H1 (cell line): ENCODE results near the gene STAU1. TPM values are rescaled to one million over a fixed set of nuclear protein-coding genes. Genes with fewer than 3 reads are reported as not detected.

ENCODE experiments used
- CTCF ChIA-PET: fragments of 300-600 bp; sonication (Branson Sonifier 250); formaldehyde crosslinking; loops from one replicate; lab custom pipeline; 2021; ENCODE audit not compliant: partially characterized antibody; lab: Charles Lee
- POLR2A ChIA-PET: fragments of 300-600 bp; sonication (Branson Sonifier 250); formaldehyde crosslinking; loops from one replicate; lab custom pipeline; 2021; ENCODE audit warnings: inconsistent platforms; ENCODE audit not compliant: partially characterized antibody; lab: Charles Lee
- DNase-seq, 2 experiments: peaks; one replicate each; pipeline versions ENCODE4 v3.0.0 to v3.0.0-alpha.2; 2010 to 2022; ENCODE audit warnings: low spot score in 2 of 2, low read depth in 1 of 2, mixed read lengths in 1 of 2
- FAIRE-seq: peaks from 2 replicates; lab custom pipeline; 2011; peaks lifted over from hg19 to GRCh38; lab: Jason Lieb, UNC
- H2AFZ ChIP-seq: 2 replicates; pipeline ENCODE4 v1.8.1; 2012; ENCODE audit warnings: low read length, inconsistent platforms
- H2AK5ac ChIP-seq: 2 replicates; pipeline ENCODE4 v1.6.1; 2013; ENCODE audit warnings: low read depth, low read length
- H2BK120ac ChIP-seq: replicated peaks from 2 replicates; pipeline ENCODE3; 2013; ENCODE audit warnings: low read depth, low read length, inconsistent platforms
- H2BK12ac ChIP-seq: 2 replicates; pipeline ENCODE4 v1.6.1; 2013; ENCODE audit warnings: low read depth, low read length
- H2BK15ac ChIP-seq: 2 replicates; pipeline ENCODE4 v1.6.1; 2013; ENCODE audit warnings: low read length
- H2BK20ac ChIP-seq: 2 replicates; pipeline ENCODE4 v1.6.1; 2013; ENCODE audit warnings: low read length
- H2BK5ac ChIP-seq: 2 replicates; pipeline ENCODE4 v1.6.1; 2013; ENCODE audit warnings: low read depth, low read length
- H3K14ac ChIP-seq: 2 replicates; pipeline ENCODE4 v1.6.1; 2013; ENCODE audit warnings: inconsistent platforms; ENCODE audit not compliant: insufficient read length
- H3K18ac ChIP-seq: 2 replicates; pipeline ENCODE4 v1.6.1; 2013; ENCODE audit warnings: low read length; ENCODE audit errors: extremely low read depth
- H3K23ac ChIP-seq: 2 replicates; pipeline ENCODE4 v1.6.1; 2013; ENCODE audit warnings: inconsistent platforms; ENCODE audit not compliant: insufficient read length
- H3K23me2 ChIP-seq: 2 replicates; pipeline ENCODE4 v1.6.1; 2013; ENCODE audit warnings: low read depth, low read length
- H3K27ac ChIP-seq: 2 replicates; pipeline ENCODE4 v1.6.1; 2011; ENCODE audit warnings: low read depth, low read length, inconsistent platforms
- H3K27me3 ChIP-seq, 4 experiments: replicated peaks in 1 of 4; 1 replicate in 1 of 4; 2 replicates in 3 of 4; pipeline versions ENCODE4 v1.6.1 to v1.8.1; 2011 to 2013; ENCODE audit warnings: low read length in 3 of 4, mild to moderate bottlenecking in 3 of 4, inconsistent platforms in 2 of 4, mixed read lengths in 2 of 4, moderate library complexity in 1 of 4; ENCODE audit not compliant: control insufficient read depth in 3 of 4, insufficient read depth in 3 of 4; ENCODE audit errors: extremely low read depth in 1 of 4
- H3K36me3 ChIP-seq, 4 experiments: 2 replicates each; pipeline versions ENCODE4 v1.6.1 to v1.8.1; 2011 to 2013; ENCODE audit warnings: mild to moderate bottlenecking in 4 of 4, low read length in 3 of 4, moderate library complexity in 2 of 4, control low read depth in 1 of 4, inconsistent platforms in 1 of 4; ENCODE audit not compliant: insufficient read depth in 4 of 4, control insufficient read depth in 2 of 4
- H3K4ac ChIP-seq: replicated peaks from 2 replicates; pipeline ENCODE3; 2013; ENCODE audit warnings: low read length, low read depth, mixed read lengths, inconsistent platforms; ENCODE audit not compliant: insufficient read length
- H3K4me1 ChIP-seq, 4 experiments: replicated peaks in 1 of 4; 1 replicate in 1 of 4; 2 replicates in 3 of 4; pipeline versions ENCODE4 v1.6.1 to v1.8.1; 2011 to 2013; ENCODE audit warnings: low read length in 3 of 4, inconsistent platforms in 2 of 4, mixed read lengths in 1 of 4; ENCODE audit not compliant: insufficient read depth in 4 of 4, control insufficient read depth in 3 of 4
- H3K4me2 ChIP-seq, 2 experiments: 2 replicates each; pipeline versions ENCODE4 v1.6.1 to v1.8.1; 2011 to 2013; ENCODE audit warnings: low read depth in 2 of 2, low read length in 2 of 2, control low read depth in 1 of 2, inconsistent platforms in 1 of 2, mild to moderate bottlenecking in 1 of 2; ENCODE audit not compliant: insufficient read depth in 1 of 2
- H3K4me3 ChIP-seq, 4 experiments: fragments of 200-600, 300-600 bp in 1 of 4; sonication (generic), shearing (Covaris generic), sonication (Bioruptor Twin) in 1 of 4; 2 replicates each; pipeline versions ENCODE4 v1.5.1 to v1.8.1; 2011 to 2016; ENCODE audit warnings: low read length in 4 of 4, low read depth in 3 of 4, control low read depth in 2 of 4, inconsistent platforms in 2 of 4, mild to moderate bottlenecking in 2 of 4, mixed read lengths in 1 of 4, moderate library complexity in 1 of 4; ENCODE audit not compliant: insufficient read depth in 2 of 4; ENCODE audit errors: extremely low read depth in 1 of 4
- H3K56ac ChIP-seq: replicated peaks from 2 replicates; pipeline ENCODE3; 2013; ENCODE audit warnings: low read depth, mild to moderate bottlenecking, mixed read lengths, low read length, inconsistent platforms; ENCODE audit not compliant: insufficient read length
- H3K79me1 ChIP-seq: 2 replicates; pipeline ENCODE4 v1.6.1; 2013; ENCODE audit warnings: low read depth, low read length, control low read depth
- H3K79me2 ChIP-seq, 2 experiments: 2 replicates each; pipeline versions ENCODE4 v1.6.1 to v1.8.1; 2012 to 2013; ENCODE audit warnings: low read length in 2 of 2, mild to moderate bottlenecking in 2 of 2, inconsistent platforms in 1 of 2; ENCODE audit not compliant: insufficient read depth in 2 of 2, control insufficient read depth in 1 of 2
- H3K9ac ChIP-seq, 4 experiments: replicated peaks in 1 of 4; 1 replicate in 1 of 4; 2 replicates in 3 of 4; pipeline versions ENCODE4 v1.6.1 to v1.8.1; 2011 to 2013; ENCODE audit warnings: low read depth in 3 of 4, low read length in 3 of 4, control low read depth in 2 of 4, mild to moderate bottlenecking in 2 of 4, moderate library complexity in 2 of 4, inconsistent platforms in 1 of 4; ENCODE audit errors: extremely low read depth in 1 of 4
- H3K9me3 ChIP-seq, 2 experiments: 2 replicates each; pipeline versions ENCODE4 v1.6.1 to v1.8.1; 2012 to 2013; ENCODE audit warnings: mild to moderate bottlenecking in 2 of 2, moderate library complexity in 2 of 2, control low read depth in 1 of 2, inconsistent platforms in 1 of 2, low read depth in 1 of 2, low read length in 1 of 2, mixed read lengths in 1 of 2; ENCODE audit not compliant: insufficient read depth in 2 of 2
- H4K20me1 ChIP-seq, 2 experiments: replicated peaks in 1 of 2; 2 replicates each; pipeline versions ENCODE3 to v1.8.1; 2011 to 2013; ENCODE audit warnings: inconsistent platforms in 2 of 2, low read length in 2 of 2, mild to moderate bottlenecking in 1 of 2; ENCODE audit not compliant: insufficient read depth in 2 of 2, control insufficient read depth in 1 of 2
- H4K5ac ChIP-seq: 2 replicates; pipeline ENCODE4 v1.6.1; 2013; ENCODE audit warnings: low read length, low read depth, mixed read lengths, inconsistent platforms; ENCODE audit not compliant: insufficient read length
- H4K8ac ChIP-seq: 2 replicates; pipeline ENCODE4 v1.8.0; 2013; ENCODE audit warnings: mild to moderate bottlenecking, moderate library complexity, low read length, inconsistent platforms; ENCODE audit not compliant: insufficient read depth; ENCODE audit errors: extremely low read depth
- H4K91ac ChIP-seq: replicated peaks from 2 replicates; pipeline ENCODE3; 2013; ENCODE audit warnings: low read length, mixed read lengths, inconsistent platforms; ENCODE audit not compliant: insufficient read length
- E2F6 ChIP-seq: IDR thresholded peaks from 2 replicates; pipeline ENCODE4 v1.6.1; 2012; ENCODE audit warnings: inconsistent platforms
- EZH2 ChIP-seq: fragments of 200-600 bp; sonication (generic); IDR thresholded peaks from 2 replicates; pipeline ENCODE4 v1.7.1; 2012; ENCODE audit warnings: low read depth, mild to moderate bottlenecking, moderate library complexity, low read length, inconsistent platforms; ENCODE audit not compliant: severe bottlenecking
- GTF2F1 ChIP-seq: IDR thresholded peaks from 2 replicates; pipeline ENCODE4 v1.6.1; 2012; ENCODE audit warnings: low read depth, low read length, improper control_type of control experiment, borderline replicate concordance
- HDAC6 ChIP-seq: IDR thresholded peaks from one replicate; pipeline ENCODE4 v1.7.1; 2012; ENCODE audit warnings: low read depth, mild to moderate bottlenecking, inconsistent platforms, low read length, moderate library complexity
- NANOG ChIP-seq: IDR thresholded peaks from 2 replicates; pipeline ENCODE4 v1.6.1; 2011; ENCODE audit warnings: low read length, low read depth, mild to moderate bottlenecking, inconsistent platforms; ENCODE audit not compliant: insufficient read depth, poor library complexity, severe bottlenecking
- POLR2AphosphoS5 ChIP-seq: IDR thresholded peaks from 2 replicates; pipeline ENCODE4 v1.6.1; 2011; ENCODE audit warnings: low read depth, low read length
- TEAD4 ChIP-seq: IDR thresholded peaks from 2 replicates; pipeline ENCODE4 v1.6.1; 2012; ENCODE audit warnings: low read depth, low read length, inconsistent platforms, mixed read lengths
- WGBS, 2 experiments: shearing (Covaris generic) in 1 of 2; methylation state at CpG; one replicate each; pipeline versions ENCODE4 v1.1.6 to v1.1.7; 2013 to 2015; ENCODE audit warnings: low lambda C conversion rate in 2 of 2, mixed read lengths in 2 of 2, inconsistent platforms in 1 of 2, low coverage in 1 of 2, missing lambda C conversion rate in 1 of 2; ENCODE audit not compliant: insufficient replicate concordance in 2 of 2, insufficient coverage in 1 of 2, insufficient read length in 1 of 2; ENCODE audit errors: extremely low coverage in 1 of 2, missing lambda C conversion rate in 1 of 2; 5-methylcytosine and 5-hydroxymethylcytosine counted together
- polyA plus RNA-seq, 7 experiments: library from polyadenylated mRNA; depleted of rRNA in 3 of 7; stranded (reverse) in 5 of 7; unstranded in 2 of 7; fragments of >200 nt in 5 of 7; fragments of 200-250 nt in 2 of 7; gene quantifications; 1 replicate in 5 of 7; 2 replicates in 1 of 7; 4 replicates in 1 of 7; pipeline versions ENCODE4 v1.2.1 to v1.2.3, GENCODE V29; 2011 to 2013; ENCODE audit warnings: missing spikeins in 2 of 7, mixed read lengths in 2 of 7
- total RNA-seq: library from RNA; stranded (reverse); fragmentation: NEBNext Ultra II Directional; extraction: Animal tissue kit (Norgen Biotek cat#: 25700); gene quantifications from 2 replicates; pipeline ENCODE4 v1.2.1, GENCODE V29; 2021
- TF ChIP-seq, protein P1 (sequence below): IDR thresholded peaks from 2 replicates; pipeline ENCODE4 v1.6.1; 2011; ENCODE audit warnings: low read length, improper control_type of control experiment

The STAU1 gene
- total and polyA plus RNA-seq, 2 of the 8 experiments (the other 6 are each of a cell fraction or from before 2014, with no cell fraction given), result 41.4 to 107 TPM

- Histone ChIP-seq H2AFZ (no peak overlapping the region), H2BK5ac (no peak overlapping the region), H3K56ac (no peak overlapping the region), H3K79me1 (no peaks in the 10 kb centered on the region; the same call in 1 of the 2 replicates), H4K91ac (no peak overlapping the region), H2BK120ac (no peak overlapping the region), H2BK20ac (no peak overlapping the region), H3K27ac (no peak overlapping the region), H3K79me2 (no peaks in the 10 kb centered on the region), H2BK12ac (no peak overlapping the region), H3K27me3 (no peaks in the 10 kb centered on the region), H3K18ac (no peak overlapping the region), H3K23ac (no peak overlapping the region), H3K4me1 (no peaks in the 10 kb centered on the region), H3K9me3 (no peaks in the 10 kb centered on the region), H3K9ac (no peak overlapping the region), H2BK15ac (no peak overlapping the region), H3K23me2 (no peaks in the 10 kb centered on the region), H3K36me3 (peaks cover 48 to 82% (median 65%) of the 10 kb centered on the region in 4 experiments), H3K4me2 (no peak overlapping the region), H4K20me1 (peaks cover 0 to 4% of the 10 kb centered on the region in 2 experiments), H3K14ac (no peak overlapping the region), H3K4me3 (no peak overlapping the region), H2AK5ac (no peak overlapping the region), H3K4ac (no peak overlapping the region), H4K5ac (no peak overlapping the region), H4K8ac (no peak overlapping the region)
- DNase-seq, result no peak
- no peak for FAIRE-seq
- WGBS, 2 experiments, result 94% methylated on average over 6 of the region's 6 CpGs; no CpG with 5 or more reads in 1 of the 2 experiments
- ChIA-PET POLR2A (interaction anchor here (1.6 to 6.7 kb wide), 5 partner anchors 11 to 53 kb away, joined by 4 to 51 read pairs (median 8); partner anchors contain the start of gene DDX27), CTCF (interaction anchor here (0.8 to 1.4 kb wide), 4 partner anchors 12 to 164 kb away, joined by 3 to 4 read pairs (median 3); no protein-coding TSS in a partner anchor)
- TF ChIP-seq GTF2F1 (no peak), NANOG (no peak), E2F6 (no peak), POLR2AphosphoS5 (no peak), TEAD4 (no peak), HDAC6 (no peak), EZH2 (no peak)
- TF ChIP-seq, protein P1, sequence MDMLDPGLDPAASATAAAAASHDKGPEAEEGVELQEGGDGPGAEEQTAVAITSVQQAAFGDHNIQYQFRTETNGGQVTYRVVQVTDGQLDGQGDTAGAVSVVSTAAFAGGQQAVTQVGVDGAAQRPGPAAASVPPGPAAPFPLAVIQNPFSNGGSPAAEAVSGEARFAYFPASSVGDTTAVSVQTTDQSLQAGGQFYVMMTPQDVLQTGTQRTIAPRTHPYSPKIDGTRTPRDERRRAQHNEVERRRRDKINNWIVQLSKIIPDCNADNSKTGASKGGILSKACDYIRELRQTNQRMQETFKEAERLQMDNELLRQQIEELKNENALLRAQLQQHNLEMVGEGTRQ, result no peak
Observed at GRCh38 chr20:49234831-49235230, 46.7 kb upstream of the STAU1 start.
